Hematopoietic multipotent progenitor cell treated with erythropoietin and hydrocortisone succinate and interleukin-3 and kit ligand, for 4 days (in vitro differentiated cells): Measurements from ENCODE around the gene SHOC1.

Experiments
- DNase-seq: peaks from one replicate; pipeline ENCODE4 v3.0.0-alpha.2; 2015

The SHOC1 gene

DNA sequence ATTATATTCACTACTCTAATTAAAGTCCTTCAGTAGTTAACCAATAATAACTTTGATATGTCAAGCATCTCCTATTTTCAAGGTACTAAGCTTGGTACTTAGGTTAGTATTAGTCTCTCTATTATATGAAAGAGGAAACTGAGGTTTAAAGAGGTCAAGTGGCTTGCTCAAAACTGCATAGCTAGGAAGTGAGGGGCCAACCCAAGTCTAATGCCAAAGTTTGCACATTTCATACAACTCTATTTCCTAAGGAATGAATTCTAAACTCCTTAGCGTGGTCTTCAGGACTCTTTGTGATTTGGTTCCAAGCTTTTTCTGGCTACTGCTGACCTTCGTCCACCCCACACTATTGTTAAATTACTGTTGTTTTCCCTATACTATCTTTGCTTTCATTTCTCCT is 9.9 kb upstream of the SHOC1 start:
- no peak for DNase-seq

DNA sequence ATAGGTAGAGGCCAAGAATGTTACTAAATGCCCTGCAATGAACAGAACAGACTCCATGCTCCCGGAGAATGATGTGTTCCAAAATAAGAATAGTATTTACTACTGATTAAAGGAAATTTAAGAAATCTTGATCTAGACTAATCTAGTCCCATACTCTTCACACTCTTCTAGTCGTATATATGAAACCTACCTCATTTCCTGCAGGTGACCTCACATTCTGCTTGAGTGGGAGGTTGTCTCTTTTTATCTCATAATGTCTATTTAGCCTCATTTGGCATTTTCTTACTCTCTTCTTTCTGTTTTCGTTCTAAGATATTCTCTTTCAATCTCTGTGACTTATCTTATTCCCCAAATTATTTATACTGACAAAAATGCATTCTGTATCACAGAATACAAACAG is 9.2 kb upstream of the SHOC1 start:
- DNase-seq, result no peak

DNA sequence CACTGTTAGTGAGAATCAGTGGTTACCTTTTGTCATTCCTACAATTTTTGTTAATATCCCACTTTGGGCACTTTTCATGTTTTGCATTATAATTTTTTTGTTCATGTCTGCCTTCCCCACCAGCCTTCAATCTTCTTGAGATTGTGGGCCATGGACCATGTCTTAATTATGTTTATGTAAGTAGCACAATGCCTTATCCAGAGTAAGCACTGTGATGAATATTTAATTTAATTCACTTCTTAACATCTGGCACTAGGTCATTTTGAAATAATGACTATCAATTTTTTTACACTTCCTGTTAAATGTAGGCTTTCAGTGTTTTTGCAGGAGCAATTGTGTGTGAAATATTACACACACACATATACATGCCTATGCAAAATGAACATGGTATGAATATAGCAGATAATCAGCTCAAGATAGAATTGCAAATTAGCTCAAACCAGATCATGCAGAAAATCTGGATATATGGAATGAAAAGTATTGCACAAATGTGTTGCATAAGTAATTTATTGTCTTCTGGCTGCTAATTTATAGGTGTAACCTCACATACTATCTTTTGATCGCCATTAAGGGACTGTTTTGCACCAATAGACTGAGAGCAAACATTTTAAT is 5.3 kb upstream of the SHOC1 start:
- no peak for DNase-seq

DNA sequence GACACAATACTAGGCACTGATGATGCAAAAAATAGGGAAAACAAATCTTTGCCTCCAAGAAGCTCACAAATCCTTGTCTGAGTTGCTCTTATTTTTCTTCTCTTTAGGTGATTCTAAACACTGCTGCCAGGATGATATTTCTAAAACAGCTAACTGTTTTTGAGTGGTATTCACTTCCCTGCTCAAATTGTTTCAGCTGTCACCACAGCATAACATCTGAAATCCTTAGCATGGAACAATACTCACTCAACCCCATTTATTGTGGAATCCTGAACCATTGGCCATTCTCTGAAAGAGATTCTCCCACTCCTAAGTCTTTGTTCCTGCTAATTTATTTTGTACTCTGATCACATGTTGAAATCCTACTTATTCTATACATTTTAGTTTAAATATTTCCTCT is 4.8 kb upstream of the SHOC1 start:
- DNase-seq, result no peak

DNA sequence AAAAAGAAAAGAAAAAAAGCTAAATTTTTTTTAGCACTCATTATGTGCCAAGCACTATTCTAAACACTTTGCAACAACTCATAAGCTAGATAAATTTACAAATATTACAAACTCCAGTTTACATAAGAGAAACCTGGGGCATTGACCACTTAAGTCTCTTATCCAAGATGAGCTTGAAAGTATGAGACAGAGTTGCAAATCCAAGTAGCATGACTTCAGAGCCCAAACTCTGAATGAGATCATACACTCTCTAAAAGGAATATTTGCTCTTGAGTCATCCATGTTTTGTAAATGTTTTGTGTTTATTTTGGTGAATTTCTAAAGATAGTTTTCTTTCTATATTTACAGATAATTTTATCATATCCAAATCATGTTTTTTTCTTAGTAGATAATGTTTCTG is 4.0 kb upstream of the SHOC1 start:
- no peak for DNase-seq

DNA sequence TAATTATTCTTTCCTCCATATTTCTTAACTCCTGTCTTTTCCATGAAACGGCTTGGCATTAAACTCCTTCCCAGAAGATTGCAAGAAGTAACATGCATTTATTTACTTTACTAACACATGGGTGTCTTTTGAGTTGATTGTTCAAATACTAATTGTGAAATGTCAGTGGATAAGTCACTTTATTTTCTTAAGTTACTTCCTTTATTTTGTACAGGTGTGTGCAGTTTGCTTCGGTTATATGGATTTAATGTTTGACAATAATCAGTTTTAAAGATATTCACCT is 761 bp upstream of the SHOC1 start:
- no peak for DNase-seq

DNA sequence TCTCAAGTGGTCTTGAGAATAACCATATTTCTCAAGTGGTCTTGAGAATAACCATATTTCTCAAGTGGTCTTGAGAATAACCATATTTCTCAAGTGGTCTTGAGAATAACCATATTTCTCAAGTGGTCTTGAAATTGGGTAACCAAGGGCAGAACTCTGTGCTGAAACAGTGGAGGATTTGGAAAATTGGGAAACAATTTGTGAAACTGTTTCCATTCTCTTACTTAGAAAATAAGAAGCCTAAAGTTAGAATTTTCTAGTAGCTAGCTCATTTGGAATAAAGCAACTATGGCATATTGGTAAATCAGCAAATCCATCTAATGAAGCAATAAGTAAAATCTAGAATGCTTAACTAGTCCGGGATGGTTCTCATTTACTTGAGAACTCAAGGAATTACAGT is 2.9 kb downstream of the SHOC1 start:
- DNase-seq, result peak; percentile 2

DNA sequence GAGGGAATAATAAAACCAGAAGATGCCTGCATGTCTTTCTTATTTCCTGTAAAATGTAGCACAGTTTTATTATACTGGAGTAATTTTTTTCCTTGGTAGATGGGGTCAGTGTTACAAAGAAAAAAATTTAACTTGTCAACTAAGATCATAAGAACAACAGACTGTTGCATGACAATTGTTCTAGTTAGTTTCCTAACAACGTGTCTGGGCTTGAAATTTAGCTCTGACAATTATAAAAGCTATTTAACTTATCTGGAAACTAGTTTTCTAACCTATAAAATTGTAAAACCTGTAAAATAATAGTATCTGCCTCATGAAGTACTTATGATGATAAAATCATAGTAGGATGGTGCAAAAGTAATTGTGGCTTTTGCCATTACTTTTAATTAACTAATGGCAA is 4.9 kb downstream of the SHOC1 start:
- no peak for DNase-seq

DNA sequence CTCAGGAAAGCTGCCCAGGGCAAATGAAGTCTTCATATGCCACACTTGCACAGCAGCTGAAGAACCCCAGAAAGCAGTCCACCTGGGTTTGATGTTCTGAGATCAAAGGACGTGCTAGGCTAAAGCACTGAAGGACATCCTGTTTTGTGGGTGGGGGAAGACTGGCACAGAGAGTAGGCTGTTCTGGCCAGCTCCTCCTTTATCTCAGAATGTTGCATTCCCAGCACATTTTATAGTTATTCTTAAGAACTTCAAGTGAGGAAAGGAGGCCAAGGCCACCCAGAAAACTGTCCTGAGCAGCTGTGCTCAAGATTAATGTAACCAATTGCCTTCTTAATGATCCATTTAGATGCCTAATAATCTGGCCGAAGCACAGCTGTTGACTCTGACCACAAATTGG is 10.9 kb downstream of the SHOC1 start:
- DNase-seq, result no peak

DNA sequence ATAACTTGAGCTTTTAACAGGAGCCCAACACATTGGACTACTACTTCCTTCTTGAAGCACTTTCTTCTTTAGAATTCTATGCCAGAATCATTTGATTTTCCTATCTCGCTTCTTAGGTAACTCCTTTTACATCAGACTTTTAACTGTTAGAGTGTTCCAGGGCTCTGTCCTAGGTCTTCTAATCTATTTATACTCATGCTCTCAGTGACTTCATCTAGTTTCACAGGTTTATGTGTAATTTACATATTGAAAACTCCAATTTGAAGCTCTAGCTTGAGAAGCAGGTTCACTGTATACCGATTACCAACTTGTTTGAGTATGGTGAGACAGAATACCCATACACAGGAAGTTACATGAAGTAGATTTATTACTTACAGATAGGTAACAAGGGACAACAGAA is 11.3 kb downstream of the SHOC1 start:
- no peak for DNase-seq

DNA sequence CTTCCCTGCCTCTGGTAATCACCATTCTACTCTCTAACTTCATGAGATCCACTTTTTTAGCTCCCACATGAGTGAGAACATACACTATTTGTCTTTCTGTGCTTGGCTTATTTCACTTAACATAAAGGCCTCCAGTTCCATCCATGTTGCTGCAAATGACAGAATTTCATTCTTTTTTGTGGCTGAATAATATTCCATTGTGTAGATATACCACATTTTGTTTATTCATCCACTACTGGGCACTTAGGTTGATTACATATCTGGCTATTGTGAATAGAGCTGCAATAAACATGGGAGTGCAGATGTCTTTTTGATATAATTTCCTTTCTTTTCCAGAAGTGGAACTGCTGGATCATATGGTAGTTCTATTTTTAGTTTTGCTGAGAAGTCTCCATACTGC is 28.7 kb downstream of the SHOC1 start:
- DNase-seq, result no peak

DNA sequence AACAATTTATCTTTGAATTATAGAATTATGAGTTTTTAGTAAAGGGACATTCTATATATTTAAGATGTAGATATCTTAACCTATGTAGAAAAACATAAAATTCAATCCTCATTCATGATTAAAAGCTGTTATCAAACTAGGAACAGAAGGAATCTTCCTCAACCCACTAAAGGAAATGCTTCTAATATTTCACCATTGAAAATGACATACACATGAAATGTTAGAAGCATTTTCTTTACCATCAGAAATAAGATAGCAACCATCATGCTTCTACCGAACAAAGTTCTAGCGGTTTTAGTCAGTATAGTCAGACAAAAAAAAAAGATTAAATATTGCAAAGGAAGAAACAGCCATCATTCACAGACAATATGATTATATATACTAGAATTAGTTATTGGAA is 32.2 kb downstream of the SHOC1 start:
- DNase-seq, result no peak

DNA sequence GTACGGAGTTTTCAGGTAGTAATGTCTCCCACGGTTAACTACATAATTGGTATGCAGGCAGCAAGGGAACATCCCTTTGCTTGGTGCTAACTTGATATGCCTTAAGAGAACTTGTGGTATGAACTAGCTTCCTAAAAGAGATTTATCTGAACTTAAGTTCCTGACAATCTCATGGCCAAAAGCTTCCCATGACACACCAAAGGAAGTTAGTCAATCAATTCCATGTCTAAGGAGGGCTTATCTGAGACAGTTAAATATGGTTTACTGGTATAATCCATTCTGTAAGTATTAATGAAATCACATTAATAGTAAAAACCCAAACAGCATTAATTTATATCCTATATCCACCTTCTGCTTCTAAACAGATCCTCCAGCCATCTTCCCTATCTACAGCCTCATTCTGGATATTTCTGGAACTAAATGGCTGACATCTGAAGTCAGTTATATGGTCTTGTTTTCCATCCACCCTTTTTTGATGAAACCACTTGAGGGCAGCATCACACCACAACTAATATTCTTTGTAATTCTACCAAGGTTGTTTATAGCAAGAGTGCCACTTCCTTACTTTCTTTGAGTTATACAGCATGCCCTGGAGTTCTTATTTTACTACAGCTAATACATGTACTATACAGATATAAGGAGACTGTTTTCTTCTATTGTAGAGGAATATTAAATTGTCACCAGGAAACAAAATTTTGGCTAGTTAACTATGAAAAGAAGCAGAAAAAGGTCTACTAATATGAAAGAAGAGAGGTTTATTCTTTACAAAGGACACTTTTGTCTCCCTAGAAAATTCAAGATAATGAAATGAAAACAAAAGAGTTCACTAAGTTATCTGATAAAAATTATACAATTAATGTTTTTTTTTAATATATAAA is 34.7 kb downstream of the SHOC1 start:
- peak; percentile 90 for DNase-seq

DNA sequence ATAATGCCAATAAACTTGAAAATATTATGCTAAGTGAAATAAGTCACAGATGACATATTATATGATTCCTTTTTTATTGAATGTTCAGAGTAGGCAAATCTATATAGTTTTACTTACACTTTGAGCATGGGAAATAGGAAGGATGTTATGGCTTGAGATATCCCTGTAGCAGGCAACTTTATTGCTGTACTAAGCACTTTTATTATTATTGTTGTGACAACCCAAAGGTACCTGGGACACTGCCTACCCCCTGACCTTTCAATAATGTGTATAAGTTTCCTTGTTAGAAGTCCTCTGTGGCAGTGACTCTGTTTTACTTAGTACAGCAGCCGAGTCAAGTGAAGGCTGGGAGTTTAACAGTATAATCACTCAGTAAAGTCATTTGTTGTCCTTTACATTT is 39.9 kb downstream of the SHOC1 start:
- no peak for DNase-seq

DNA sequence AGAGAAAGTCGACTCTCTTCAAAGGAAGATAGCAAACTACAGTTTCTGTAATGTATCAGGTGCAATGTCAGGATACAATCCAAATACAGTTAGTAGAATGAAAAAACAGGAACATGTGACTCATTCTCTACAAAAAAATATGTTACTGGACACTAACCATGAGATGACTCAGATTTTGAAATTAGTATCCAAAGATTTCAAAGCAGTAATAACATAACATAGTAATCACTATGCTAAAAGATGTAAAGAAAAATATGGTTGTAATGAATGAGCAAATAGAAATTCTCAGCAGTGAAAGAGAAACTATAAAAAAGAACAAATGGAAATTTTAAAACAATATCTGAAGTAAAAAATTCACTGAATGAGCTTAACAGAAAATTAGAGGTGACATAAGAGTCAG is 42.3 kb downstream of the SHOC1 start:
- DNase-seq, result no peak
